ENCODE measurements around the gene RHO. TPM values are rescaled to one million over a fixed set of nuclear protein-coding genes. Genes with fewer than 3 reads are reported as not detected.
"Not testable (repeated sequence)": the region's sequence is repeated elsewhere in the genome, so short reads cannot be mapped to it uniquely, and the experiment has no call there.

RHO gene
- total RNA-seq, 2 experiments from 2014 or later: not detected

- H3K27me3 Mint-ChIP-seq; ATAC-seq; CTCF ChIA-PET; H3K4me3 Mint-ChIP-seq; H3K9me3 Mint-ChIP-seq; DNase-seq; H3K4me1 Mint-ChIP-seq (ENCODE audit: low read depth); H3K27ac Mint-ChIP-seq; H3K36me3 Mint-ChIP-seq (ENCODE audit: low read depth); POLR2A ChIA-PET: not testable (repeated sequence)
- intact Hi-C loops (cut with micrococcal nuclease): loop anchor here (10.0 kb wide), 2 partner anchors 116 to 436 kb away; no protein-coding TSS in a partner anchor
Measured at GRCh38 chr3:129498603-129499488, 29.6 kb upstream of the RHO start.

DNA sequence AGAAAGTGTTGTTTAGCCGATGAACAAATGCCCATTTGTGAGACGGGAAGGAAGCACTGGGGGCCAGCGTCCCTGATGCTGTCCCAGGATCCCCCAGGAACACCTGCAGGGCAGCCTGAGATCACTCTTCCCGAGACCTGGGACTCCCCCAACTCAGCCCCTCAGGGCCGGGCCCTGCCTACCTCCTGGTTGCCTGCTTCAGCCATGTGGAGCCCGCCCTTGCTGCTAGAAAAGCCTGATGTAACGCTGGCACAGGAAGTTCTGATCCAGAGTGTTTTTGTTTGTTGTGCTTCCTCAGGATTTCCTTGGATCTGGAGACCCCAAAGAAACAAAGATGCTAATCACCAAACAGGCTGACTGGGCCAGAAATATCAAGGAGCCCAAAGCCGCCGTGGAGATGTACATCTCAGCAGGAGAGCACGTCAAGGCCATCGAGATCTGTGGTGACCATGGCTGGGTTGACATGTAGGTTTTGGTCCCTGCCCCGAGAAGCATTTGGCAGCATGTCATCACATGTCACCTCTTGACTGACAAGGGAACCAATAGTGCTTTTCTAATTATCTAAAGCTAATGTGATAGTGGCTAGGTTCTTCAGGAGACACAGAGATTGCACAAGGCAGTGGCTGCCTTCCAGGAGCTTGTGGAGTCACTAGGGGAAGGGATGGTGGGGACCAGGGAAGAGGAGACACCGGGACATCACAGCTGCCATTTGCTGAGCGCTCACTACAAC, 28.7 kb upstream of the RHO start:
- CTCF ChIA-PET: interaction anchor here (1.3 kb wide), 1 partner anchor 10 kb away, joined by 3 read pairs; no protein-coding TSS in a partner anchor

DNA sequence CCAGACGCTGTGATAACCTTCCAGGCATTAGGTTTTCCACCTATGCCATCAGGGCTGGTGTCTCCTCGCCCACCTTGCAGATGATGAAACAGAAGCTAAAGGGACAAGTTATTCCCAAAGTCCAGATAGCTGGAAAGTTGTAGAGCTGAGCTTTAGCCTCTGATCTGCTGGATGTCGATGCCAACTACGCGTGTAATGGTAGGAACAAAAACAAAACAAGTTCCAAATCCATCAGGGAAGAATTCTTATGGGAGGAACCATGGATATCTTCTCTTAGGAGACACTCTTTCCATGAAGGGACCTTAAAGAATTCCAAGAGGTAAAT, 28.1 kb upstream of the RHO start:
- TF ChIP-seq CTCF (IDR thresholded peaks at IDR 0.05): no peak
- CTCF ChIA-PET: interaction anchor here (1.3 kb wide), 1 partner anchor 10 kb away, joined by 3 read pairs; no protein-coding TSS in a partner anchor

More for the DNA sequence above, 28.7 kb upstream of the RHO start:
- H3K4me1 Mint-ChIP-seq (ENCODE audit: low read depth); ATAC-seq; POLR2A ChIA-PET; DNase-seq; H3K27ac Mint-ChIP-seq; H3K4me3 Mint-ChIP-seq; H3K9me3 Mint-ChIP-seq; H3K36me3 Mint-ChIP-seq (ENCODE audit: low read depth); H3K27me3 Mint-ChIP-seq: not testable (repeated sequence)
- intact Hi-C loops (cut with micrococcal nuclease): loop anchor here (10.0 kb wide), 2 partner anchors 115 to 435 kb away; no protein-coding TSS in a partner anchor

DNA sequence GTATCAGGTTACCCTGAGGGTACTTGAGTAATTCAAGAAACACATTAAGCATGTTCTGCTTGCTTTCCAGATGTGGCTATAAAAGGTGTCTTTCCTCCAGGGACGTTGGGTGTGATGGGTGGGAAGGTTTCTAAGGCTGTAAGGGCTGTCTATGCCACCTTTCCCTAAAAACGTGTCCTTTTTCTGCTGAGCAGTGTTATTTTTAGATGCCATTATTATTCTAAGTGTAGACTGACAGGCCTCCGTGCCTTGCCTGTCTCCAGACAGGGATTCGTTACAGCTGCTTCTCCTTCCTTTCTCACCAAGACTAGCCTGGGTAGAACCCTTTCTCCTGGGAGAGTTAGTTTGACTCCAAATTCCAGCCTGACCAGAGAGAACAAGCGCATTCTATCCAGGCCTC, 26.8 kb upstream of the RHO start:
- H3K4me3 Mint-ChIP-seq: no peak overlapping the region
- H3K27me3 Mint-ChIP-seq: no peaks in the 10 kb centered on the region
- no peaks in the 10 kb centered on the region for H3K4me1 Mint-ChIP-seq (ENCODE audit: low read depth)
- no peak for DNase-seq
- ATAC-seq: no peak
- TF ChIP-seq CTCF (IDR thresholded peaks at IDR 0.05): no peak
- H3K9me3 Mint-ChIP-seq: no peaks in the 10 kb centered on the region
- H3K27ac Mint-ChIP-seq: no peak overlapping the region
- intact Hi-C loops (cut with micrococcal nuclease): no loop called here
- no peaks in the 10 kb centered on the region for H3K36me3 Mint-ChIP-seq (ENCODE audit: low read depth)
- ChIA-PET CTCF (no interaction called here), POLR2A (interaction anchor here (0.9 kb wide), 1 partner anchor 327 kb away, joined by 3 read pairs; no protein-coding TSS in a partner anchor)

More for the DNA sequence above, 28.1 kb upstream of the RHO start:
- Mint-ChIP-seq H3K4me3 (no peak overlapping the region), H3K27me3 (no peaks in the 10 kb centered on the region), H3K4me1 (ENCODE audit: low read depth) (no peaks in the 10 kb centered on the region), H3K27ac (no peak overlapping the region), H3K36me3 (ENCODE audit: low read depth) (no peaks in the 10 kb centered on the region), H3K9me3 (no peaks in the 10 kb centered on the region)
- POLR2A ChIA-PET: no interaction called here
- ATAC-seq: no peak
- intact Hi-C loops (cut with micrococcal nuclease): no loop called here
- no peak for DNase-seq

DNA sequence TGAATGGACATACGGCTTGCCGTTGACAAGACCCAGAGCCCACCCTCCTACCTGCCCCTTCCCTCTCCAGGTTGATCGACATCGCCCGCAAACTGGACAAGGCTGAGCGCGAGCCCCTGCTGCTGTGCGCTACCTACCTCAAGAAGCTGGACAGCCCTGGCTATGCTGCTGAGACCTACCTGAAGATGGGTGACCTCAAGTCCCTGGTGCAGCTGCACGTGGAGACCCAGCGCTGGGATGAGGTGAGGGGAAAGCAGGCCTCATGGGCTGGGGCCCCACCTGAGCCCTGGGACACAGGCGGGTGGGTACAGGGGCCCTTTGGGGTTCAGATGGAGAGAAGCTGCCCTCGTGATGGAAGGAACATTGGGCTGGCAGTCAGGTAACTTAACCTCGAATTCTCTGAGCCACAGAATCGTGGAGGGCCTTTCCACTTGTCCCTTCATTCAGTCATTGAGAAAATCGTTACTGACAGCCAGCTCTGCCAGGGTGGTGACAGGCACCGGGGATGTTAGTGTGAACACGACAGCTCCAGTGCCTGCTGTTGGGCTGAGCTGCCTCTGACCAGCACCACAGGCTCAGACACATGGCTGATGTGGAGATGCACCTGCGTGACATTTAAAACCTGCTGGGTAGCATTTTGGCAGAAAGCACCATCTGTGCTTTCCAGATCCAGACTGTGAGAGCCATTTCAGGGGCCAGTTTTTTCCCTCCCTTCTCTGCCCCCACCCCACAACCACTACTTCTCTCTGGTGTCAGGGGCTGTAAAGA, 25.6 kb upstream of the RHO start:
- no peak overlapping the region for H3K27ac Mint-ChIP-seq
- ChIA-PET CTCF (no interaction called here), POLR2A (no interaction called here)
- TF ChIP-seq CTCF (IDR thresholded peaks at IDR 0.05): no peak
- DNase-seq (no peak), ATAC-seq (no peak)
- no peaks in the 10 kb centered on the region for H3K4me1 Mint-ChIP-seq (ENCODE audit: low read depth)
- no peaks in the 10 kb centered on the region for H3K27me3 Mint-ChIP-seq
- H3K9me3 Mint-ChIP-seq: no peaks in the 10 kb centered on the region
- H3K36me3 Mint-ChIP-seq (ENCODE audit: low read depth): no peaks in the 10 kb centered on the region
- H3K4me3 Mint-ChIP-seq: no peak overlapping the region
- intact Hi-C loops (cut with micrococcal nuclease): no loop called here

Data from activated CD8-positive, alpha-beta T cell treated with anti-CD3 and anti-CD28 coated beads for 36 hours (primary cell).